HG03280 (cell line): Measurements from ENCODE around the gene C16orf90.
"Not testable (repeated sequence)": the region's sequence is repeated elsewhere in the genome, so short reads cannot be mapped to it uniquely, and the experiment has no call there.

Source experiments
- ATAC-seq: cut with Tn5 transposase; IDR thresholded peaks from one replicate; pipeline ENCODE4 v1.9.1; 2021; ENCODE audit warnings: mild to moderate bottlenecking, moderate library complexity; ENCODE audit not compliant: unreplicated experiment

C16orf90 gene

GRCh38 chr16:3513892-3514583 lies 18.7 kb upstream of the C16orf90 start:
- no peak for ATAC-seq

- no peak for ATAC-seq
Observed at GRCh38 chr16:3511286-3512180, 16.2 kb upstream of the C16orf90 start.

- no peak for ATAC-seq
Observed at GRCh38 chr16:3510416-3510815, 15.1 kb upstream of the C16orf90 start.

GRCh38 chr16:3509470-3509928 lies 14.2 kb upstream of the C16orf90 start:
- no peak for ATAC-seq

GRCh38 chr16:3508736-3509135 lies 13.4 kb upstream of the C16orf90 start:
- no peak for ATAC-seq

DNA sequence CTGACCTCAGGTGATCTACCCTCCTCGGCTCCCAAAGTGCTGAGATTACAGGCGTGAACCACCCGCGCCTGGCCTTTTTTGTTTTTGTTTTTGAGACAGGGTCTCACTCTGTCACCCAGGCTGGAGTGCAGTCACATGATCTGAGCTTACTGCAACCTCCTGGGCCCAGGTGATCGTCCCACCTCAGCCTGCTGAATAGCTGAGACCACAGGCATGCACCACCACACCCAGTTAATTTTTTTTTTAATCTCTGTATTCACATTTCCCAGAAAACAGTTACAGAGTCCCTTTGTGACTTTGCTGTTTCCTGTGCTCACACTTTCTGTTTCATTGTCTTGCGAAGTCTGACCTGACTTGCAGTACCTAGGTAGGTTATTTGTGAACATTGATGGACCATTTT lies 8.2 kb upstream of the C16orf90 start:
- no peak for ATAC-seq

- ATAC-seq = no peak
Observed at GRCh38 chr16:3501783-3502400, 6.6 kb upstream of the C16orf90 start.

DNA sequence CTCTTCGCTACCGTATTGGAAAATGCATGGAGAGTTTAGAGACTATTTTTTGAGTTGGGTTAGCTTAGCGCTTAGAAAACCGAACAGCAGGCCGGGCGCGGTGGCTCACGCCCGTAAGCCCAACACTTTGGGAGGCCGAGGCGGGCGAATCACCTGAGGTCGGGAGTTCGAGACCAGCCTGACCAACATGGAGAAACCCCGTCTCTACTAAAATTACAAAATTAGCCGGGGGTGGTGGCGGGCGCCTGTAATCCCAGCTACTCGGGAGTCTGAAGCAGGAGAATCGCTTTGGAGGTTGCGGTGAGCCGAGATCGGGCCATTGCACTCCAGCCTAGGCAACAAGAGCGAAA lies 6.1 kb upstream of the C16orf90 start:
- ATAC-seq = not testable (repeated sequence)

GRCh38 chr16:3498988-3499387 lies 3.7 kb upstream of the C16orf90 start:
- ATAC-seq = no peak

- ATAC-seq = no peak
Observed at GRCh38 chr16:3497771-3498170, 2.5 kb upstream of the C16orf90 start.

GRCh38 chr16:3496386-3496785 lies 1.1 kb upstream of the C16orf90 start:
- ATAC-seq = no peak

- no peak for ATAC-seq
Observed at GRCh38 chr16:3494386-3494973, 809 bp downstream of the C16orf90 start.

GRCh38 chr16:3492356-3492755 lies 2.9 kb downstream of the C16orf90 start:
- ATAC-seq = no peak

GRCh38 chr16:3490911-3491629 lies 4.2 kb downstream of the C16orf90 start:
- ATAC-seq = no peak

DNA sequence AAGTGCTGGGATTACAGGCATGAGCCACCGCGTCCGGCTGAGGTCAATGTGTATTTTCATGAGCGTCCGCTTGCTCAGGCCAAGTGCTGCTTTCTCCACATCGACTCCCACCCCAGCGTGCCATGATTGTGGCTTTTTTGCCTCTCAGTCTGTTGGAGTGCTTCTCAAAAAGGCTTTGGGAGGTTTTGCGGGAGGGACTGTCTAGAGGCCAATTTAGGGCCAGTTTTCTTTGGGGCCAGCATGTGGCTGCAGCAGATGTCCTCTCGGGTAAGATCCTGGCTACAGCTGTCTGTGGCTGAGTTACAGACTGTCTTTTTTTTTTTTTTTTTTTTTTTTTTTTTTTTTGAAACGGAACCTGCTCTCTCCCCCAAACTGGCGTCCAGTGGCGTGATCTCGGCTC lies 6.5 kb downstream of the C16orf90 start:
- ATAC-seq = no peak

- ATAC-seq = no peak
Observed at GRCh38 chr16:3487521-3488410, 7.5 kb downstream of the C16orf90 start.

DNA sequence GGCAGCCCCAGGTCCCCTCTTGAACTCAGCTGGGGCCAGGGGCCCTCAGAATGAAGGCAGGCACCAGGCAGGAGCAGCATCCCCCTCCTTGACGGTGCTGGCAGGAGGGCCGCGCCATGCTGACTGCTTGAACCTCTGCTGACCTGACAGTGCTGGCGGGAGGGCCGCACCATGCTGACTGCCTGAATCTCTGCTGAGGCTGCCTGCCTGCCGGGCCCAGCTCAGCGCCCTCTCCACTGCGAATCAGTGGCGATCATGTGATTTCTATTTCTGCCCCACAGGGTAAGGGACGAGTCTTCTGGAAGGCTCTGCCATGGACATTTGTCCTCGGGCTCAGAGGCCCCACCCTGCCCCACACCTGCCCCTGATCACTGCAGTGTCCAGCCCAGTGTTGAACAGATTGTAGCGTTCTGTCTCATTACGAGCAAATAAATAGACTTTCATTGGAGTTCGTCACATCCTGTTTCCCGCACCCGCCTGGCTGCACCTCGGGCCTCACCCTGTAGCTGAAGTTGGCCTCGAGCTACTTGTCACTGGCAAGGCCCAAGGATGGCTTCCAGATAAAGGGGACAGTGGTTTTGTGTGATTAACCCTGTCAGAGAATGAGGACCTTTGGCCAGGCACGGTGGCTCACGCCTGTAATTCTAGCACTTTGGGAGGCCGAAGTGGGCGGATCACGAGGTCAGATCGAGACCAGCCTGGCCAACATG lies 8.6 kb downstream of the C16orf90 start:
- ATAC-seq = no peak

DNA sequence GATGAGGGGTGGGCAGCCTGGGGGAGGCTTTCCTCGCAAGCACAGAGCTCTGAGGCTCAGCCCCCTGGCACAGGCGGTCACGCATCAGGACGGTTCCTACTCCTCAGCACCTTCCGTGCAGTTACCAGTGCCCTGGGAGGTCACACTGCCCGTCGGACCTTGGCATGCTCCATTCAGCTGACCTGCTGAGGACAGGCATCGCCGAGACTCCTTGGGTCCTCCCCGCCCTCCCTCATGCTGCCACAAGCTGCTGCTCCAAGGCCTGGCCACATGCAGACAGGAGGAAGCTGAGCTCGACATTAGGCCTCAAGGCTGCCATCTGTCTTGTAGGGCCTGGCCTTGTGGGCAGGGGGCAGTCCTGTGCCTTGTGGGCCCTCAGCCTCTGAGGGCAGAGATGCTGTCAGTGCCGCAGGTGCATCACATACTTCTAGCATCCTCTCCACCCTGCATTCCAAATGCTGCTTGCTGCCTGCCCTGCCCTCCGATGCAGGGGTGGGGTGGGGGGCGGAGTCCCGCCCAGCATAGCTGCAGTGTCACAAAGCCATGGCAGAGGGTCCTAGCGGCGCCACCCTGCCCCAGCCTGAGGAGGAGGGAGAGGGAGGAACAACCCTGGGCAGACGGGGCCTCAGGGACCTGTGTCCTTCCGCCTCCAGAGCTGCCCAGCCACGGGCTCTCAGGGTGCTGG lies 9.3 kb downstream of the C16orf90 start:
- ATAC-seq = no peak
